DMS79 (cell line): ENCODE measurements around the gene GNA15.

Source experiments
- DNase-seq: peaks from one replicate; lab custom pipeline; 2025; lab: John Stamatoyannopoulos, UW

The GNA15 gene

DNA sequence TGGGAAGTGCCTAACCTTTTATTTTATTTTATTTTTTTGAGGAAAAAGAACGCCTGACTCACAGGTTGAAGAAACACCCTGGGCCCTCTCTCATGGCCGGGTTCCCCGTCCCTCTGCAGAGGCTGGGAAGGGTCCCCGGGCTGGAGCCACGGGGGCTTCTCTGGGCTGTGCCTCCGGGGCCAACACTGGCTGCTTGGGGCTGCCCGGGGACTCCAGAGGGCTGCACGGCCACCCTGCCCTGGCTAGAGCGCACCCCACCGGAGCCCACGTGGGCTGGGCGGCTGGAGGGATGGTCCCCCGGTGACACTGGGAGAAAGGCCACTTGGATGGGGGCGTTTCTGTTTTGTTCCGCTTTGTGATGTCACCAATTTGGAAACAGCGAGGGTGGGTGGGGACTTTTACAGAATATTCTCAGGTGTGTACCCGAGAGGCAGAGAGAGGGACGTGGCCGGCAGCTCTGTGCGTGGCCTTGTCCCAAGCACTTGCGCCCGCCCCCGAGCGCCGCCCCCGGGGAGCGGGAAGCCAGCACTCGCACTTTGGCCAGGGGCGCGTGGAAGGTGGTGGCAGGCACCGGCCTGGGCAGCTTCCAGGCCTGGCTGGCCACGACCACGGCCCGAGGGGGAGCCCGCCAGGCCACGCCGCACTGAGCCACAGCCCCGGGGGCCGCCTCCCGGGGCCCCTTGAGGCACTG, 13.9 kb upstream of the GNA15 start:
- DNase-seq = no peak

DNA sequence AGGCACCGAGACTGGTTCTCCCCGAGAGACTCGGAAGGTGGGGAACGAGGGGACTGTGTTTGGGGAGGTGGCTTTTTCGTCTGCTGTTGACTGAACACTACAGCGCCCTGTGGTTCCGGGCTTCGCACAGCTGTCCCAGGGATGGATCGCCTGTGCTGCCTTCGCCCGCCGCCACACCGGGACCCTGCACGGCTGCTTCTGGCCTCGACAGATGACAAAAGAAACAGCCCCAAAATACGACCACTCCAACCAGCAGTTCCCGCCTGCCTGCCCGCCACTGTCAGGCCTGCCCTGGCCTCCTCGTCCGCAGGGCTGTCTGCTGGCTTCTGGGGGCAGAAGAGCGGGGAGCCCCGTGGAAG, 13.3 kb upstream of the GNA15 start:
- no peak for DNase-seq

GRCh38 chr19:3123088-3123721, 12.6 kb upstream of the GNA15 start:
- DNase-seq = no peak

DNA sequence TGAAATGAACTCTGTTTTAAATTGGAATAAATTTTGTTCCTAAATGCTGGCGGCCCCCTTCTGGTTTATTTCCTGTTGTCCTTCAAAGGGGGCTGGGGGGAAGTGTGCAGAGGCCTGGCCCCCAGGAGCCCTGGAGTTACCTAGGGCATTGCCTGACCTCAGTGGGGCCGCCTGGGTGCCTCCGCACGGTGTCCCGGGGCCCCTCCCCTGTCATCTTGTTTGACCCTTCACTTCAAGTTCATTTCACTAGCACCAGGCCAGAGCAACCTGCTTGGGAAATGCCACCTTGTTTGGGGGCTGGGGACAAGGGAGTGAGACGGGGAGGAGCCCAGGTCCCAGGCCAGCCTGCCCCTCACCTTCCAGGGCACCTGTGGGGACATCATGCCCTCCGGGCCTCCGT, 11.9 kb upstream of the GNA15 start:
- no peak for DNase-seq

DNA sequence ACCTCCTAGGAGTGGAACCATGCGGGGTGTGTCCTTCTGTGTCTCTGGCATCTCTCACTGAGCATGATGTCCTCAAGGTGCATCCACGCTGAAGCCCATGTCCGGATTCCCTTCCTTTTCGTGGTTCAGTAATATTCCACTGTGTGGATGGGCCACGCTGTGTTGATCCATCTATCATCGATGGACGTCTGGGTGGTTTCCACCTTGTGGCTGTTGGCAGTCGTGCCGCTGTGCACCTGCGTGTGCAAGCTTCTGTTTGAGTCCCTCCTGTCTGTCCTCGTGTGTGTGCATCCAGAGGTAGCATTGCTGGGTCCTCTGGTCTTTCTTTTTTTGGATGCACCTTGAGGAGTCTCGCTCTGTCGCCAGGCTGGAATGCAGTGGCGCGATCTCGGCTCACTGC, 11.2 kb upstream of the GNA15 start:
- DNase-seq = no peak

DNA sequence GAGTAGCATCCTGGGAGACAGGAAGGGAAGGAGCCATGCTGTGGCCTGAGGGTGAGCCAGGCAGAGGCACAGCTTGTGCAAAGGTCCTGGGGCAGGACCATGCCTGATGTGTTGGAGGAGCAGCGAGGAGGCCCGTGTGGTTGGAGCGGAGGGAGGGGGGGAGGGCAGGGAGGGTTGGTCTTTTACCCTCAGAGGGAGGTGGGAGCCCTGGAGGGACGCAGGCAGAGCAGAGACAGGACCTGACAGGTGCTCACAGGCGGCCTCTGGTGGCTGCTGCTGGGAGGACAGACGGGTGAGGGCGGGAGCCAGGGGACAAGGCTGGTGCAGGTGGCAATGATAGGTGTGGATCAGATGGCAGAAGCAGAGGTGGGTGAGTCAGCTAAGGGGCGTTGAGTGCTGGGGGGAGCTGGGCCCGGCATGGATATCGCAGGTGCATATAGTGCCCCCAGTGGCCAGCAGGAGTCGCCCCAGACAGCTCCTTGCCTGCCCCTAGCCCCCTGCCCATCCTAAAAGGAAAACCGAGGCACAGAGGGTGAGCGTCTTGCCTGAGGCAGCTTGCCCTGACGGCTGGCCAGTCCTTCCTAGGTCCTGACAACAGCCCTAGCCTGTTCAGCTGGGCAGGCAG, 9.8 kb upstream of the GNA15 start:
- no peak for DNase-seq

- no peak for DNase-seq
Observed at GRCh38 chr19:3129112-3129511, 6.7 kb upstream of the GNA15 start.

DNA sequence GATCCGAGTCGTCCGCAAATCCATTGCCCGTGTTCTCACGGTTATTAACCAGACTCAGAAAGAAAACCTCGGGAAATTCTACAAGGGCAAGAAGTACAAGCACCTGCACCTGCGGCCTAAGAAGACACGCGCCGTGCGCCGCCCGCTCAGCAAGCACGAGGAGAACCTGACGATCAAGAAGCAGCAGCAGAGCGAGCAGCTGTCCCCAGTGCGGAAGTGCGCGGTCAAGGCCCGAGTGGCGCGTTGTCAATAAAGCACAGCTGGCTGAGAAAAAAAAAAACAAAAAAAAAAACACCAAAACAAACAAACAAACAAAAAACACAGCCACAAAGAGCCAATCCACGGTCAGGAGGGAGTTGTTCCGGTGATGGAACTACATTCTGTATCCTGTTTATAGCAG, 4.7 kb upstream of the GNA15 start:
- DNase-seq = no peak

GRCh38 chr19:3132971-3133792, 2.7 kb upstream of the GNA15 start:
- DNase-seq = no peak

DNA sequence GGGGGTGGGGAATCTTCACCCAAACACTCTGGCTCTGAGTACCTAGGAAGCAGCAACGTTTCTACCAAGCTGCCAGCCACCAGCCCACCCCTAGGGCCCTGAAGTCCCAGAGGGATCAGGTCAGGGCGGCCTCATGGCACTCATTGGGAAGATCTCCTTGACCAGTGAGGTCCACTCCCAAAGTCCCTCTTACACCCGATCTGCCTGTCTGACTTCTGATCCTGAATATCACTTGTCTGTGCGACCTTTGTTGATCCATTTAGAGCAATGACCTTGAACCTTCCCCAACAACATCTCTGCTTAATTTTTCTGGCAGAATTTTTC, 2.1 kb upstream of the GNA15 start:
- no peak for DNase-seq

DNA sequence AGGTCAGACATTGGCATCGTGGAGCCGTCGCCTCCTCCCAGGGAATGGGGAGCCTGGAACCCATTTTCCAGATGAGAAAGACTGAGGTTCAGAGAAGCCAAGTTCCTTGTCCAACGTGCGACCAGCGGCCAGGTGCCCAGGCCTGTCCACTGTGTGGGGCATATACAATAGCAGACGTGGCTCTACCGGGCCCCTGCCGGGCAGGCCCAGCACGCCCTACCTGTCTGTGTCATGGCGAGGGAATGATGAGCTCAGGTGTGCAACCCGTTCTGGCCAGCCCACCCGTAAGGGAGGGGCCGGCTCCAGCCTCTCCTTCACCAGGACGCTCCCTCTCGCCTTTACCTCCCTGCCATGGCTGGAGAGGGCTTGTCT, 837 bp downstream of the GNA15 start:
- no peak for DNase-seq

DNA sequence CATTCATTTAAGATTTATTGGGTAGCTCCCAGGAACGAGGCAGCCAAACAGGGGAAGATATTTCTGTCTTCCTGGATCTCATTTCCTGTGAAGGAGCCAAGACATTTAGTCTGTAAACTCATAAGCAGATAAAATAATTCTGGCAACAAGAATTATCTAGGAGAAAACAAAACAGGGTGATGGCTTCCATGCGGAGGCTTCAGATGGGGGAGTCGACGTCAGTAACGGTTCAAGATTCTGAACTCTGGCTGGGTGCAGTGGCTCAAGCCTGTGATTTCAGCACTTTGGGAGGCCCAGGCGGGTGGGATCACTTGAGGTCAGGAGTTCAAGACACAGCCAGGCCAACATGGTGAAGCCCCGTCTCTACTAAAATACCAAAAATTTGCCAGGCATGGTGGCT, 1.3 kb downstream of the GNA15 start:
- no peak for DNase-seq

DNA sequence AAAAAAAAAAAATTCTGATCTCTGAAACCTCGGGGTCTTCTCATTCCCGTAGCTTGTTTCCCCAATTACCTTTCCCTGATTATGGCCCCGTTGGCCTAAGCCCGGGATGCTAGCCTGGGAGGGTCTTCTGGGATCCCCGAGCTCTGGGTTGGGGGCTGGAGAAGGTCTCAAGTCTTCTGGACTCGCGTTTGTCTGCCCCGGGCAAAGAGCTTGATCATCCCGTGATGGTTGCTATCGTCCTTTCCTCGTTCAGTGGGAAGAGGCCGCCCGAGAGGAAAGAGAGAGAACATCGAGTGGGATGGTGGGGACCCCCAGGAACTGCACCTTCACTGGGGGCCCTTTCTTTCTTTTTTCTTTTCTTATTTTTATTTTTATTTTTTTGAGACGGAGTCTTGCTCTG, 2.4 kb downstream of the GNA15 start:
- no peak for DNase-seq

- DNase-seq = no peak
Observed at GRCh38 chr19:3140667-3141038, 4.8 kb downstream of the GNA15 start.

- no peak for DNase-seq
Observed at GRCh38 chr19:3142292-3142670, 6.4 kb downstream of the GNA15 start.

GRCh38 chr19:3142781-3143337, 7.0 kb downstream of the GNA15 start:
- DNase-seq = no peak

DNA sequence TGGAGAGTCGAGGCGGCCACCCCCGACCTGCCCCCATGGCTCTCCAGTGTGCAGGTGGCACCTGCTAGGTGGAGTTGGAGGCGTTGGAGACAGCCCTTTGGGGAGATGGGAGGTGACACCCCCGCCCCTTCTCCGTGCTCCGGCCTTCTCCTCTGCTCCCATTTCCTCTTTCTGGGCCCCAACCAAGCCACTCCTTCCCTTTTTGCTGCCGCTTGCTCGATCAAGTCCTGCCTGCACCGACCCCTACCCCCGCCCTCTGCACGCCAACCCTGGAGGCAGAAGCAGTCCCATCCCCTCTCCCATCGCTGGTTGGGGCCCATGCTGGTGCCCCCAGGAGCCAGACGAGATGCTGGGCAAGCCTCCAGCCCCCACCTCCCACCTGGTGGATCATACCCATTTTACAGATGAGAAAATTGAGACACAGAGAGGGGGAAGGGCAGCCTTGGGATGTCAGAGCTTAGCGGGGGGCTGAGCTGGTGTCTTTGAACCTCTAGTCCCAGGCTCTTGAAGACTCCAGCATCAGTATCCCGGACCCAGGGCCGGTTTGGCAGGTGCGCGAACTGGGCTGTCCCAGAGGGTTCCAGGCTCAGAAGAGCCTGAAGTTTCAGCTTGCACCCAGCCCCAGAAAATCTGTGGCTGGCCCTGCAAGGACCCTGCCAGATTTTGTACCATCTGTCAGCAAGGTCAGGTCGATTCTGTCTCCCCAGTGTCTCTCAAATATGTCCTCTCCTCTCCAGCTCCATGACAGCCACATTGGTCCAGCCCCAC, 10.3 kb downstream of the GNA15 start:
- no peak for DNase-seq

DNA sequence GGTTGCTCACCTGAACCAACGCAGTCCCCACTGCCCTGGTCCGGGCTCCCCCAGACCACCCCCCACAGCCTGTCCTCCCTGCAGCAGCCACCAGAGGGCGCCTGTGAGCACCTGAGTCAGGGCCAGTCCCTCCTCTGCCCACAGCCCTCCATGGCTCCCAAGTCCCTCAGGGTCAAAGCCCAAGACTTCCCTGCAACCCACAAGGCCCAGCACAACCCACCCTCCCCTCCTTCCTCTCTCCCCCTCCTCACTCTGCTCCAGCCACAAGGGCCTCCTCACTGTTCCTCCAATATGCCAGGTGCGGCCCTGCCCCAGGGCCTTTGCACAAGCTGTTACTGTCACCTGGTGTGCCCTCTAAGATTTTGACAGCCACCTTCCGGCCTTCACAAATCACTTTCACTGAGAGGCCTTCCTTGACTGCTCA, 10.9 kb downstream of the GNA15 start:
- DNase-seq = no peak

- DNase-seq = no peak
Observed at GRCh38 chr19:3148503-3148902, 12.7 kb downstream of the GNA15 start.

- DNase-seq = no peak
Observed at GRCh38 chr19:3149089-3149488, 13.3 kb downstream of the GNA15 start.

- no peak for DNase-seq
Observed at GRCh38 chr19:3149526-3150505, 14.0 kb downstream of the GNA15 start.
